ENCODE measurements around the gene CHRNA7.

GRCh38 chr15:32067115-32067514, 36.8 kb downstream of the CHRNA7 start:
- no peak for TF ChIP-seq CTCF (IDR thresholded peaks at IDR 0.05)
- no peak for TF ChIP-seq POLR2A (IDR thresholded peaks at IDR 0.05)

Data from Peyer's patch (tissue), 4 donors.